Central memory CD8-positive, alpha-beta T cell (primary cell): Measurements from ENCODE around the gene BCR.

Experiments
- ATAC-seq: fragments of 150-1000 bp; cut with Tn5 transposase; replicated peaks from 2 replicates; pipeline ENCODE4 v1.10.0; 2022; ENCODE audit warnings: mild to moderate bottlenecking, moderate FRiP score, moderate number of reproducible peaks; ENCODE audit not compliant: poor library complexity, severe bottlenecking; ENCODE audit errors: extremely low read depth
- DNase-seq, 2 donors: peaks; one replicate each; pipeline ENCODE4 v3.0.0; 2021; ENCODE audit warnings: low spot score in 2 of 2
- H3K27ac Mint-ChIP-seq: one replicate; pipeline ENCODE4 v1.8.0; 2022; ENCODE audit warnings: low read depth, mild to moderate bottlenecking, moderate library complexity, mixed read lengths
- H3K27me3 Mint-ChIP-seq: one replicate; pipeline ENCODE4 v1.8.0; 2022; ENCODE audit warnings: mixed read lengths
- H3K36me3 Mint-ChIP-seq: one replicate; pipeline ENCODE4 v1.8.0; 2022; ENCODE audit warnings: mild to moderate bottlenecking, moderate library complexity, mixed read lengths; ENCODE audit not compliant: insufficient read depth
- H3K4me1 Mint-ChIP-seq: one replicate; pipeline ENCODE4 v1.8.0; 2022; ENCODE audit warnings: mixed read lengths
- H3K4me3 Mint-ChIP-seq: one replicate; pipeline ENCODE4 v1.8.0; 2022; ENCODE audit warnings: mild to moderate bottlenecking, moderate library complexity, mixed read lengths
- H3K9me3 Mint-ChIP-seq: one replicate; pipeline ENCODE4 v1.8.0; 2022; ENCODE audit warnings: mixed read lengths

Gene BCR

DNA sequence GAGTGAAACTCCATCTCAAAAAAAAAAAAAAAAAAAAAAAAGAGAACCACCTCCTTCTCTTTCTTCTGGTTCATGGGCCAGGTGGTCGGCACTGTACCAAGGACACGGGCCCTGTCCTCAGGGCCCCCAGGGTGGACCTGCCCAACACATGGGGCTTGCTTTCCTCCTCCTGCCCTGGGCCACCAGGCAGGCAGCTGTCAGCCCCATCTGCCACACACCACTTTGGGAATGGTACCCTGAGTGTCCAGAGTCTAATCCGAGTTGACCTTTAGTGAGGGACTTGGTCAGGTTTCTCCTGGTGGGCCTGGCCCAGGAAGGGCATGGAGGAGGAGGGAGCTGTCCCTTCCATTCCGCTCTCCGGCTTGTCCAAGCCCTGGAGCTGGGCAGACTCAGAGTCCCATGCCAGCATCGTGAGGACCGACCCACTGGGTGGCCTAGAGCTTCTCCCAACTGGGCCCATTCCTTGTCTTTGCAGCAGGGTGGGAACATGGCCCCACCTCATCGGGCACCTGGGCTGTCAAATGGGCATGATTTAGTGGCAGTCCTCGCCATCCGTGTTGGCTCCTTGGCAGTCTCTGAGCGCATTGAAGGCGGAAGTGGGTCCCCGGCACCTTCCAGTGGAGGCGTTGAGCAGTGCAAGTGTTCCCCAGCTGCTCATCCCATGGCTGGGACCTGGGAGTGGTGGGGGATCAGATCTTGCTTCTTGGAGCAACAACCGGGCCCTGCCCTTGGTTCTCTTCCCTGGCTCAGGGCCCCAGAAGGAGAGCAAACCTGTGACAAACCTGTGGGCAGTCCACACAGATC, 94.8 kb downstream of the BCR start:
- no peak overlapping the region for H3K4me3 Mint-ChIP-seq
- DNase-seq (no peak), ATAC-seq (no peak)
- no peaks in the 10 kb centered on the region for H3K9me3 Mint-ChIP-seq
- H3K27me3 Mint-ChIP-seq: no peaks in the 10 kb centered on the region
- H3K4me1 Mint-ChIP-seq: peaks cover 22% of the 10 kb centered on the region
- H3K27ac Mint-ChIP-seq: peak overlapping the region; percentile 1
- peaks cover 26% of the 10 kb centered on the region for H3K36me3 Mint-ChIP-seq

DNA sequence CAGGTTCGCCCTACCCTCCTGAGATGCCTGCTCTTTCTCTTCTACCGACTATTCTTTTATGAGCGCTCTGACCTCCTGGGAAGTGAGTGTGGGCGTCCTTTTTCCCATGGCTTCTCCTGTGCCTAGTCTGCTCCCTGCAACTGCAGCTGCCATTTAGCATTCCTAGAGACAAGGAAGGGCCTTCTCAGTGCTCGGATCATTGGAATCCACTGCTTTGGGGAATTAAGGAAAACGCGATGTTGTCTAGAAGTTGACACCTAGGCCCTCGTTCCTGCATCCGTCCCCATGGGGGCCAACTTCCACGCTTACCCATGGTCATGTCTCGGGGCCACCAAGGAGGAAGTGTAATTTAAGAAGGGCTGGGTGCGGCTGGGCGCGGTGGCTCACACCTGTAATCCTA, 95.4 kb downstream of the BCR start:
- peaks cover 22% of the 10 kb centered on the region for H3K36me3 Mint-ChIP-seq
- H3K9me3 Mint-ChIP-seq: no peaks in the 10 kb centered on the region
- H3K27me3 Mint-ChIP-seq: no peaks in the 10 kb centered on the region
- H3K4me3 Mint-ChIP-seq: no peak overlapping the region
- peak overlapping the region; percentile 1 for H3K27ac Mint-ChIP-seq
- DNase-seq (no peak), ATAC-seq (no peak)
- H3K4me1 Mint-ChIP-seq: peaks cover 29% of the 10 kb centered on the region

DNA sequence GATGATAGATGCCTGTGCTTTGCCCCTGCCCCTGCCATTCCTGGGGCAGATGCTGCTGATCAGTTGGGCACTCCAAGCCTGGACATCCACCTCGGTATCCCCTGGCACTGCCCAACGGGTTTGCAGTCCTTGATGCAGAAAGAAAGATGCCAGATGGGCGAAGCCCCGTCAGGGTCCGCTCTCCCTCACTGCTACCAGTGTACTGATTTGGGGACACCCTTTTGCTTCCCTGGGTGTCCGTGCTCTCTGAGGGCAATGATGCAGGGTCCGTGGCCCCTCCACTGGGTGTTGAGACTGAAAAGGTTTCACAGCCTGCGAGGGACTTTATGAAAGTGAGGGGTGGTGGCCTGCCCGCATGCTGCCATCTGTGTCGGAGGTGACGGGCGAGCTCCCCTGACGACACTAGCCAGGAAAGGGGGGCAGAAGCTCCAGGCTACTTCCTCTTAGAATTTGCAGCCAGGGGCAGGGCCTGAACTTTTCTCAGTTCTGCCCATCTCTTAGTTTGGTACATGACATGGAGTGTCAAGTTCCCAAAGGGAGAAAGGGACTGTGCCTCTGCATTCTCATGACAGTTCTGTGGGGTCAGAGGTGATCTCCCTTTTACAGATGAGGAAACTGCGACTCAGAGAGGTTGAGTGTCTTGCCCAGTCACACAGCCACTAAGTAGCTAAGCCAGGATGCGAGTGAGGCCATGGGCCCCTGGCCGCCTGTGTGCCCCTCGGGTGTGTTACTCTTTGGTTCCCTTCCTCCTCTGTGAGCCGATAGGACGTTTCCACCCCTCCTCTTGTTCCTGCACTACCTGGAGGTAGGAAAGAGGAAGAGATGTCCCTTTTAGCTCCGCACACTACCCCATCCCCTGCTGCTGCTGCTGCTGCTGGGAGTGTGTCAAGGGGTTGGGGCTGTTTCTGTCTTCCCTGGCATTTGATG, 96.6 kb downstream of the BCR start:
- DNase-seq: no peak
- H3K36me3 Mint-ChIP-seq: peaks cover 20% of the 10 kb centered on the region
- H3K4me1 Mint-ChIP-seq: peaks cover 35% of the 10 kb centered on the region
- H3K27ac Mint-ChIP-seq: peak overlapping the region; percentile 83
- H3K27me3 Mint-ChIP-seq: no peaks in the 10 kb centered on the region
- H3K9me3 Mint-ChIP-seq: no peaks in the 10 kb centered on the region
- no peak overlapping the region for H3K4me3 Mint-ChIP-seq
- no peak for ATAC-seq

DNA sequence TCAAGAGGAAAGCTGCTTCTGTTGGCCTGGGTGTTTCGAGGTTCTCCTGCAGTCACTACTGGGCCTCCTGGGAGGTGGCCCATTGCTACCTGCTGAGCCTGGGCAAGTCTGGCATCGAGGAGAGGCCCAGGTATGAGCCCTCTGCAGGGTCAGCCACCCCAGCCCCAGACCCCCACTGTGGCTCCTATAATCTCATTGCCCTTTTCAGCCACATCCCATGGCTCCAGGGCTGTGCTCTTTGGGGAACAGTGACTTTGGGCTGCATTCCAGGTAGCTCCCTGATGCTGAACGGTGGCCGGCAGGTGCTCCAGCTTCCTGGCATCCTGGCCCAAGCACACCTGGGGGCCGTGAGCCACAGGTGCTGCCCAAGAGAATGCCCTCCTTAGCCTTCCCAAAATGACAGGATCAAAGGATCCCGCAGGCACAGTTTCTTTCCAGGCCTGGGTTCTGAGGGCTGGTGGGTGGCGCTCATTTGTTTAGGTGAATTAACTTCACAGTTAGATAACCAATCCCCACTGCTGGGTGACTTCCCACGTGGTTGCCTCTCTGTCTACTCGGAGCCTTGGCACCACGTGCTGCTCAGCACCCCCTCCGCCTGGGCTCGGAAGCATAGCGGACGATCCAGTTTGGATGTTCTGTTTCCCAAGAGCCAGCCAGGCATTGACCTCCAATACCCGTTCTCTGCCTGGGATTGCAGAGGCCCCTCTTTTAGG, 97.4 kb downstream of the BCR start:
- Mint-ChIP-seq H3K36me3 (peaks cover 21% of the 10 kb centered on the region), H3K9me3 (no peaks in the 10 kb centered on the region), H3K27me3 (no peaks in the 10 kb centered on the region), H3K4me3 (peak overlapping the region; percentile 36), H3K27ac (peak overlapping the region; percentile 83), H3K4me1 (peaks cover 40% of the 10 kb centered on the region)
- DNase-seq (no peak), ATAC-seq (no peak)

DNA sequence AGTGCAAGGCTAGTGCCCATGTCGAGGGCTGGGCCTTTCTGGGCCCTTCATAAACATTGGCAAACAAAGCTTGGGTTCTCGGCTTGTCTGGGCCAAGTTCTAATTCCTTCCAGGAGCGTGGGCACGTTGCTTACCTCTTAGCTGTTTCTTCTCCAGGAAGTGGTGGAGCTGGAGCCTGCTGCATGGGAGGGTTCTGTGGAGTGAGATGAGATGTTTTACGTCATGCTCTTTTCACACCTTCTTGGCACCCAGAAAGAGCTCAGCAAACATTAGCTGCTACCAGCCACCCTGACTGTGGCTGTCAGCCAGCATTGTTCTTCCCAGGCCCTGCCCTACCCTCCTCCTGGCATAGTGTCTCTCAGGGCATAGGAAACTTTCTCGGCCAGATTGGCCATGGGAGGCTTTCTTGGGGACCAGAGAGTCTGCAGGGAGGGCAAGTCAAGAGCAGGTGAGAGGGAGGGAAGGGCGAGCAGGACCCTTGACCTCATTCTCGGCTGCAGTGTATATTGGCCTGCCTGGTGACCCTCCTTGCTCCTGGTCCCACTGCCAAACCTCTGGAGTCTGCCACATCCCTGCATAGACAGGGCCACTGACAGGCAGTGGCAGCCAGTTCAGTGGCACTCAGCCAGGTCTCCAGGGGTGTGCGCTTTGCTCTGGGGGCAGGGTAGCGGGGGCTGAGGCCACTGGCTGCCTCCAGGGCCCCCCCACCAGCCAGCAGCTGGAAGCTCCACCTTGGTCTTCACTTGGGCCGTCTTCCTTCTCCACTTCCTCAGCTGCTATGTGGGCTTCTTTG, 98.8 kb downstream of the BCR start:
- H3K9me3 Mint-ChIP-seq: no peaks in the 10 kb centered on the region
- H3K27ac Mint-ChIP-seq: peak overlapping the region; percentile 83
- ATAC-seq: peak; percentile 91
- H3K4me1 Mint-ChIP-seq: peaks cover 40% of the 10 kb centered on the region
- H3K4me3 Mint-ChIP-seq: peak overlapping the region; percentile 23
- peak in 1 of 2 donors; percentile 61 for DNase-seq
- no peaks in the 10 kb centered on the region for H3K27me3 Mint-ChIP-seq
- H3K36me3 Mint-ChIP-seq: peaks cover 19% of the 10 kb centered on the region

DNA sequence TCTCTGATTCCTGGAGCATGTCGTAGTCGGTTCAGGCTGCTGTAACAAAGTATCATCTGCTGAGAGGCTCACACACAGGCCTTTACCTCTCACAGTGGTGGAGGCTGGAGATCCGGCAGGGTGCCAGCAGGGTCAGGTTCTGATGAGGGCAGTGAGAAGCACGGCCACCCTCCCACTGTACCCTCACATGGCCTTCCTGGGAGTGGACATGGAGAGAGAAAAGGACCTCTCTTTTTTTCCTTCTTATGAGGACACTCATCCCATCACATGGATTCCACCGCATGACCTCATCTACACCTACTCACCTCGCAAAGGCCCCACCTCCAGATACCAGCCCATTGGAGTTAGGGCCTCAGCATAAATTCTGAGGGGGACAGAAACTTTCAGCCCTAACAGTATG, 99.5 kb downstream of the BCR start:
- Mint-ChIP-seq H3K4me3 (peak overlapping the region; percentile 23), H3K27me3 (no peaks in the 10 kb centered on the region), H3K36me3 (peaks cover 16% of the 10 kb centered on the region), H3K27ac (peak overlapping the region; percentile 83), H3K4me1 (peaks cover 40% of the 10 kb centered on the region), H3K9me3 (no peaks in the 10 kb centered on the region)
- no peak for DNase-seq
- ATAC-seq: no peak

DNA sequence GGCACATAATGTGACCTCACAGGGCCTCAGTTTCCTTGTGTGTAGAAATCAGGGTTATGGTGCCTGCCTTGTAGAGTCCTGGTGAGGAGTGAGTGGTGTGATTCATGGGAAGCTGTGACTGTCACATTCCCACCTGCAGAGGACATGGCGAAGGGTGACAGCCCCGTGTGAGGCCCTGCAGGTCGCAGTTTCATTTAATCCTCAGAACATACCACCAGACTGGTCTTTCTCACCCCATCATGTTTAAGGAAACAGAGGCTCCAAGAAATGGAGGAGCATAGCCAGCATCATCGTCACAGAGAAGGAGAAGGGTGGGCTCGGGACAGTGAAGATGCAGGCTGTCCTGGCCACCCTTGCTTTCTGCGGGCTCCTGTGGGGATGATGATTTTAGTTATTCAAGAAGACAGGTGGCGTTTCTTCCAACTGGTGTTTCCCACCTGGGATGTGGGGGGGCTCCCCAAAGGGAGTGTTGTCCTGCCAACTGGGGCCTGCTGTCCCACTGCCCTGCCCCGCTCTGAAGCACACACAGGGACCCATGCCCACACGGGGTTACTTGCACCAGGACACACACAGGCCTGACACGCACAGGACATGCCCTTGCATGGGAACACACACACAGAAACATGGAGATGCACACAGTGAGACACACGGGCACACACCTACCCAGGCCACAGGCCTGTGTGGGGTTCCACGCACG, 100.2 kb downstream of the BCR start:
- Mint-ChIP-seq H3K9me3 (no peaks in the 10 kb centered on the region), H3K4me1 (peaks cover 40% of the 10 kb centered on the region), H3K27me3 (no peaks in the 10 kb centered on the region), H3K27ac (peak overlapping the region; percentile 83), H3K4me3 (no peak overlapping the region), H3K36me3 (peaks cover 17% of the 10 kb centered on the region)
- ATAC-seq (no peak), DNase-seq (no peak)

DNA sequence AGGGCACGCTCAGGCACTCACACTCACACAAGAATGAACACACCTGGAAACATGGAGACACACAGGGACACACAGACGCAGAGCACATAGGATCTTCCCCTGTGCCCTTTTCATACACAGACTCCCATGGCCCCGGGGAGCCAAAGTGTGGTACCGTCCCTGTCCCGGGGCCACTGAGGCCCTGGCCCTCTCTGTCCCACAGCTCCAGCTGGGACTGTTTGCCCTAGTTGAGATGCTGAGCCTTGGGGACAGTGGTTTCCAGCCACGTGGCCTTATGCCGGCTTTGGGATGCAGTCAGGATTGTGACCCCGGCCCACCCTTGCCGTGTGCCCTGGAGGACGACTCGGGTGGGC, 100.7 kb downstream of the BCR start:
- DNase-seq (no peak), ATAC-seq (no peak)
- Mint-ChIP-seq H3K9me3 (no peaks in the 10 kb centered on the region), H3K27ac (peak overlapping the region; percentile 83), H3K36me3 (peaks cover 16% of the 10 kb centered on the region), H3K4me3 (no peak overlapping the region), H3K4me1 (peaks cover 40% of the 10 kb centered on the region), H3K27me3 (no peaks in the 10 kb centered on the region)

DNA sequence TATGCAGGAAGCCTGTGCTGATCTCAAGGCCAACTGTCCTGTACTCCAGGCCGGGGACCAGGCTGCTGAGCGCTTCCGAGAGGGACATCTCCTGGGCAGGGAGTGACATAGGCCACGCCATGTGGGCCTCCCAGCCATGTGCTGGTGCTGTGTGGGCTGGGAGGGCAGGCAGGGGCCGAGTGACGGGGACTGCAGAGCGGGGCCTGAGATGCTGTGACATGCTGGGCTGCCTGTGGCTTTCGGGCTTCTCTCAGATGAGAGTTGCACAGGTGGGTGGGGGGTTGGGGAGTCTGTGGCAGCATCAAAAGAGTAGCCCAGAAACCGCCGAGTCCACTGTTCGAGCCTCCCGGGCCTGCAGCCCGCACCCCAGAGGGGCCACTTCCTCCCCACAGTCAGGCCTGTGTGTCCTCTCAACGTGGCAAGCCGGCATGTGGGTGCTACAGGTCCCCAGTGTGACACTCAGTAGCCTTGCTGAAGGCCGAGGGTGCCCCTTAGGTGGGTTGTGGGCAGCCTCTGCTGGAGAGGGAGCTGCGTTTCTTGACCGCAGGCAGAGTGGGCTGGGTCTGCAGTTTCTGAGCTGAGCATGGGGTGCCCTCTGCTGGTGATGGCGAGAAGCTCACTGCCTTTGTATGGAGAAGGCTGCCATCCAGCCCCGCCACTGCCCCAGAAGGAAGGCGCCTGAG, 101.2 kb downstream of the BCR start:
- ATAC-seq (peak; percentile 45), DNase-seq (peak; percentile 77 to 79)
- Mint-ChIP-seq H3K27me3 (no peaks in the 10 kb centered on the region), H3K4me1 (peaks cover 40% of the 10 kb centered on the region), H3K9me3 (no peaks in the 10 kb centered on the region), H3K27ac (peak overlapping the region; percentile 32), H3K36me3 (peaks cover 16% of the 10 kb centered on the region), H3K4me3 (no peak overlapping the region)

DNA sequence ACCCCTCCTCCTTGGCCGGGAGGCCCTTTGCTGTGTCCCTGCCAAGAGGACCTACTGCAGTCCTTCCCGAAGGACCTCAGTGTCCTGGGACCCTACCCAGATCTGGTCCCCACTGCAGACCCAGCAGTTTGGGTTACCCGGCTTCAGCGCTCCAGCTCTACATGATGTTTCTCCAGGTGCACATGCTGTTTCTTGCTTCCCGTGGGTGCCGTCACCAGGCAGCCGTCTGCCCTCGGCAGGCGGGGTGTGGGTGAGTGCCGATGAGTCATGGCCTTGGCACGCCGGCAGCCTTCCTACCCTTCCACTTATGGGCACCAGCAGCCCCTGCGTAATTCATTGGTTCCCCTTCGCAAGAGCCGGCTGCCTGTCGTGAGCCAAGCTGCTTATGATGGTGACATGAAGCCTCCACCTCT, 101.8 kb downstream of the BCR start:
- ATAC-seq (no peak), DNase-seq (no peak)
- H3K27me3 Mint-ChIP-seq: no peaks in the 10 kb centered on the region
- peaks cover 40% of the 10 kb centered on the region for H3K4me1 Mint-ChIP-seq
- H3K36me3 Mint-ChIP-seq: peaks cover 21% of the 10 kb centered on the region
- H3K4me3 Mint-ChIP-seq: no peak overlapping the region
- peak overlapping the region; percentile 32 for H3K27ac Mint-ChIP-seq
- H3K9me3 Mint-ChIP-seq: no peaks in the 10 kb centered on the region

DNA sequence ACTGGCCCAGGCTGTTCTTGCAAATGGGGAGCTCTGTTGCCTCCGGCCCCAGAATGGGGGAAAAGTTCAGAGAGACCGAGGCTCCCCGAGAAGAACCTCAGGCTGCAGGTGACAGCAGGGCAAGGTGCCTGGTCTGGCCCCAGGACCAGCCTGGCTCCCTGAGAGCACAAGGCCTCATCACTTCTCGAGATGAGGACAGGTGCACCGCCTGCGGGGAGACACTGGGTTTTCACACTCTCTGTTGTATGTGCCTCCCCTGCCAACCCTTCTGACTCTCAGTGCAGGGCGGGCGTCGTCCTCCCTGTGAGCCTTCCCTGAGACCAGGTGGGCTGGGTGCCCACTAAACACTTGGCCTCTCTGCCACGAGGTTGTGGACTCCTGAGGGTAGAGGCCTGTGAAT, 102.2 kb downstream of the BCR start:
- ATAC-seq (no peak), DNase-seq (no peak)
- Mint-ChIP-seq H3K4me1 (peaks cover 40% of the 10 kb centered on the region), H3K36me3 (peaks cover 21% of the 10 kb centered on the region), H3K4me3 (no peak overlapping the region), H3K27me3 (no peaks in the 10 kb centered on the region), H3K9me3 (no peaks in the 10 kb centered on the region), H3K27ac (peak overlapping the region; percentile 32)
